Measurements from ENCODE around the gene NOS3. TPM values are rescaled to one million over a fixed set of nuclear protein-coding genes. Genes with fewer than 3 reads are reported as not detected.

Gene NOS3
- total and polyA plus RNA-seq, 2 experiments from 2014 or later = 2.6 to 6.1 TPM

- H3K36me3 Mint-ChIP-seq (ENCODE audit: low read depth) = no peaks in the 10 kb centered on the region; the same call in 2 of the 3 replicates
- peaks cover 29% of the 10 kb centered on the region for H3K27me3 ChIP-seq (ENCODE audit: insufficient read depth)
- TF ChIP-seq ZNF114 (CRISPR knock-in tag; IDR thresholded peaks at IDR 0.05) (no peak), JUNB (IDR thresholded peaks at IDR 0.05; ENCODE audit: unreplicated experiment) (no peak)
- TF ChIP-seq, protein P1, sequence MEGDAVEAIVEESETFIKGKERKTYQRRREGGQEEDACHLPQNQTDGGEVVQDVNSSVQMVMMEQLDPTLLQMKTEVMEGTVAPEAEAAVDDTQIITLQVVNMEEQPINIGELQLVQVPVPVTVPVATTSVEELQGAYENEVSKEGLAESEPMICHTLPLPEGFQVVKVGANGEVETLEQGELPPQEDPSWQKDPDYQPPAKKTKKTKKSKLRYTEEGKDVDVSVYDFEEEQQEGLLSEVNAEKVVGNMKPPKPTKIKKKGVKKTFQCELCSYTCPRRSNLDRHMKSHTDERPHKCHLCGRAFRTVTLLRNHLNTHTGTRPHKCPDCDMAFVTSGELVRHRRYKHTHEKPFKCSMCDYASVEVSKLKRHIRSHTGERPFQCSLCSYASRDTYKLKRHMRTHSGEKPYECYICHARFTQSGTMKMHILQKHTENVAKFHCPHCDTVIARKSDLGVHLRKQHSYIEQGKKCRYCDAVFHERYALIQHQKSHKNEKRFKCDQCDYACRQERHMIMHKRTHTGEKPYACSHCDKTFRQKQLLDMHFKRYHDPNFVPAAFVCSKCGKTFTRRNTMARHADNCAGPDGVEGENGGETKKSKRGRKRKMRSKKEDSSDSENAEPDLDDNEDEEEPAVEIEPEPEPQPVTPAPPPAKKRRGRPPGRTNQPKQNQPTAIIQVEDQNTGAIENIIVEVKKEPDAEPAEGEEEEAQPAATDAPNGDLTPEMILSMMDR (conservative IDR thresholded peaks at IDR 0.05; ENCODE audit: low read depth in 2 of 2) = no peak
- H3K4me3 Mint-ChIP-seq = no peak overlapping the region
- no peaks in the 10 kb centered on the region for H3K9me2 ChIP-seq (ENCODE audit: insufficient read depth)
- no peaks in the 10 kb centered on the region for H3K79me2 ChIP-seq (replicated peaks; ENCODE audit: insufficient read depth)
- H2AFZ ChIP-seq = no peak overlapping the region
- H3K27me3 Mint-ChIP-seq (ENCODE audit: insufficient read depth, low read depth, poor library complexity) = peaks cover 24% of the 10 kb centered on the region
- no peak overlapping the region for H3K4me3 ChIP-seq
- H3K36me3 ChIP-seq (ENCODE audit: insufficient read depth) = no peaks in the 10 kb centered on the region
- no peak overlapping the region for H3K27ac ChIP-seq (ENCODE audit: low read depth)
- no peak overlapping the region for H3K27ac Mint-ChIP-seq
- peaks cover 26% of the 10 kb centered on the region for H3K4me1 Mint-ChIP-seq
- DNase-seq (ENCODE audit: low spot score) (no peak), ATAC-seq (no peak)
- H3K4me2 ChIP-seq = no peak overlapping the region
- H4K20me1 ChIP-seq (replicated peaks; ENCODE audit: insufficient read depth) = no peaks in the 10 kb centered on the region
- H3K9me3 Mint-ChIP-seq = peaks cover under 1% of the 10 kb centered on the region; the same call in 2 of the 3 replicates
- H3K4me1 ChIP-seq (ENCODE audit: insufficient read depth) = peaks cover 17% of the 10 kb centered on the region
- H3F3A ChIP-seq (replicated peaks; ENCODE audit: low read depth) = no peaks in the 10 kb centered on the region
These were observed 8.5 kb upstream of the NOS3 start for GRCh38 chr7:150982351-150982750.

GRCh38 chr7:150983893-150984368, 6.9 kb upstream of the NOS3 start:
- peaks cover 26% of the 10 kb centered on the region for H3K27me3 Mint-ChIP-seq (ENCODE audit: insufficient read depth, low read depth, poor library complexity)

More at GRCh38 chr7:150983893-150984368, 6.9 kb upstream of the NOS3 start:
- no peak overlapping the region for H3K27ac ChIP-seq (ENCODE audit: low read depth)
- H3K27ac Mint-ChIP-seq = no peak overlapping the region
- no peaks in the 10 kb centered on the region for H3K9me2 ChIP-seq (ENCODE audit: insufficient read depth)
- no peaks in the 10 kb centered on the region for H3K9me3 Mint-ChIP-seq
- H3K4me1 Mint-ChIP-seq = peaks cover 25% of the 10 kb centered on the region
- no peaks in the 10 kb centered on the region for H4K20me1 ChIP-seq (replicated peaks; ENCODE audit: insufficient read depth)
- DNase-seq (ENCODE audit: low spot score) = peak; percentile 87
- no peaks in the 10 kb centered on the region for H3K36me3 ChIP-seq (ENCODE audit: insufficient read depth)
- no peaks in the 10 kb centered on the region for H3F3A ChIP-seq (replicated peaks; ENCODE audit: low read depth)
- no peak overlapping the region for H3K4me3 Mint-ChIP-seq
- H3K36me3 Mint-ChIP-seq (ENCODE audit: low read depth) = no peaks in the 10 kb centered on the region
- H3K79me2 ChIP-seq (replicated peaks; ENCODE audit: insufficient read depth) = no peaks in the 10 kb centered on the region
- H2AFZ ChIP-seq = no peak overlapping the region
- no peak overlapping the region for H3K4me3 ChIP-seq
- H3K4me2 ChIP-seq = no peak overlapping the region
- TF ChIP-seq EZH2 (IDR thresholded peaks at IDR 0.05; ENCODE audit: low read depth, unreplicated experiment) = no peak
- peak; percentile 89 for TF ChIP-seq REST (IDR thresholded peaks at IDR 0.05; ENCODE audit: unreplicated experiment)
- TF ChIP-seq STAT1 (IDR thresholded peaks at IDR 0.05; ENCODE audit: unreplicated experiment) = no peak
- TF ChIP-seq ZNF114 (CRISPR knock-in tag; IDR thresholded peaks at IDR 0.05) = no peak
- TF ChIP-seq CREB1 (CRISPR knock-in tag; IDR thresholded peaks at IDR 0.05; ENCODE audit: low read depth) = no peak
- ATAC-seq = no peak
- peaks cover 27% of the 10 kb centered on the region for H3K27me3 ChIP-seq (ENCODE audit: insufficient read depth)
- H3K4me1 ChIP-seq (ENCODE audit: insufficient read depth) = peaks cover 18% of the 10 kb centered on the region

Data from GM23338 (cell line).